Esophagus (tissue), 2 donors: ENCODE data around the gene TAGLN. TPM values are rescaled to one million over a fixed set of nuclear protein-coding genes. Genes with fewer than 3 reads are reported as not detected.
"Not testable (repeated sequence)": the region's sequence is repeated elsewhere in the genome, so short reads cannot be mapped to it uniquely, and the experiment has no call there.

Source experiments
- H3K27ac ChIP-seq, 2 donors: one replicate each; pipeline ENCODE4 v1.5.1; 2013; ENCODE audit warnings: low read depth in 2 of 2, mild to moderate bottlenecking in 2 of 2, inconsistent platforms in 1 of 2, low read length in 1 of 2, moderate library complexity in 1 of 2
- H3K27me3 ChIP-seq, 2 donors: one replicate each; pipeline ENCODE4 v1.6.1; 2013; ENCODE audit warnings: low read length in 2 of 2, control low read depth in 1 of 2, mild to moderate bottlenecking in 1 of 2; ENCODE audit not compliant: insufficient read depth in 2 of 2, control insufficient read depth in 1 of 2
- H3K36me3 ChIP-seq, 2 donors: one replicate each; pipeline ENCODE4 v1.6.1; 2013; ENCODE audit warnings: low read length in 1 of 2; ENCODE audit not compliant: control insufficient read depth in 2 of 2, insufficient read depth in 2 of 2
- H3K4me1 ChIP-seq, 2 donors: one replicate each; pipeline ENCODE4 v1.6.1; 2013; ENCODE audit warnings: low read length in 1 of 2; ENCODE audit not compliant: control insufficient read depth in 2 of 2, insufficient read depth in 2 of 2
- H3K4me3 ChIP-seq, 2 donors: one replicate each; pipeline ENCODE4 v1.5.1; 2013; ENCODE audit warnings: low read length in 2 of 2, mild to moderate bottlenecking in 2 of 2, low read depth in 1 of 2, moderate library complexity in 1 of 2
- H3K9me3 ChIP-seq, 2 donors: one replicate each; pipeline ENCODE4 v1.6.1; 2013; ENCODE audit warnings: mild to moderate bottlenecking in 2 of 2, low read depth in 1 of 2, low read length in 1 of 2, moderate library complexity in 1 of 2; ENCODE audit not compliant: control insufficient read depth in 2 of 2, insufficient read depth in 1 of 2
- WGBS, 2 donors: extraction: QIAGEN DNeasy Blood & Tissue Kit; methylation state at CpG; one replicate each; pipeline ENCODE4 v1.1.7; 2013; 5-methylcytosine and 5-hydroxymethylcytosine counted together
- polyA plus RNA-seq, 2 donors: library from polyadenylated mRNA; stranded (reverse); fragments of 200-250 nt; gene quantifications; one replicate each; pipeline ENCODE4 v1.2.3, GENCODE V29; 2013
- donor health status: healthy with polysubstance abuse.
- donor health status: Bipolar disorder and iron deficiency.

TAGLN gene
- polyA plus RNA-seq, 2 donors: 469 to 1,217 TPM

DNA sequence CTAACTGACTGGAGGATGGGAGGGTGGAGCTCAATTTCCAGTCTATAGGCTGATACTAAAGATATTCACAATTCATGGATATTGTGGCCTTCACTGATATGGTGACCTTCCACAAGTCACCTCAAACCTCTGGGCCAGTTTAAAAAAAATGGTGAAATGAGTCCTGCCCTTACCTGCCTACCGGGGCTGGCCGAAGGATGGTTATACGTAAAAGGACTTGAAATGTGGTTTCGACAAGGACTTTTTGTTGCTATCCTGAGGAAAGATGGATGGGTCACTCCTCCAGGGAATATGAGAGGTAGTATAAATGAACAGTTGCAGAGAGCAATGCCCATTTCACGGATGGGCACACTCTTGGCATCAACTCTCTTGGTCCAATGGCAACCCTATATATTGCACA, 8.3 kb downstream of the TAGLN start:
- 88 to 93% methylated on average over 5 of the region's 5 CpGs for WGBS, 2 donors
- not testable (repeated sequence) for H3K4me1 ChIP-seq, H3K27ac ChIP-seq, H3K27me3 ChIP-seq, H3K4me3 ChIP-seq, H3K9me3 ChIP-seq
- H3K36me3 ChIP-seq: peaks cover 0 to 15% of the 10 kb centered on the region in 2 donors

- not testable (repeated sequence) for H3K36me3 ChIP-seq, H3K4me1 ChIP-seq, H3K9me3 ChIP-seq, H3K27ac ChIP-seq, H3K4me3 ChIP-seq, H3K27me3 ChIP-seq
- WGBS, 2 donors: 87 to 90% methylated on average over 9 of the region's 13 CpGs
Measured at GRCh38 chr11:117208710-117209109, 9.5 kb downstream of the TAGLN start.

DNA sequence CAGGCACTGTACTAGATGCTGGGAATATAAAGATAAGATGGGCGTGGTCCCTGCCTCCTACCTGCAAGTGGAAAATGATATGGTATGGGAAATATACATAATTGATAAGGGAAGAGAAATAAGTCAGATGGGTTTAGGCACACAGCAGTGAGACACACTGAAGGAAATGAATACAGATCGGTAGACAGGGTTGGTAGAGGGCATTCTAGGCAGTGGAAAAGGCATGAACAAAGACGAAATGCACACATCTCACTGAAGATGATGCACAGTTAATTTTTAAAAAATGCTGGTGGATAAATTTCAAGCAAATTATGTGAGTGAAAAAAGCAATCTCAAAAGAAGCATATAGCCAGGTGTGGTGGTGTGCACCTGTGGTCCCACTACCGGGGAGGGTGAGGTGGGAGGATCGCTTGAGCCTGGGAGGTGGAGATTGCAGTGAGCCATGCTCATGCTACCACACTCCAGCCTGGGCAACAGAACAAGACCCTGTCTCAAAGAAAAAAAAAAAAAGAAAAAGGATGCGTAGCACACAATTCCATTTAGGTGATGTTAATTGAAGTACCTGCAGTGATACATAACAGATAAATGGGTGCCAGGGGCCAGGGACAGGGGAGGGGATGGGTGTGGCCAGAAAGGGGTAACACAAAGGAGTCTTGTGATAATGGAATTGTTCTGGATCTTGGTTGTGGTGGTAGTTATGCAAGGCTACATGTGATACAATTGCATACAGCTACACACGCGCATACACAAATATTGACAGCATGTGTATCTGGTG, 10.4 kb downstream of the TAGLN start:
- whole genome bisulfite sequencing, 2 donors: 89 to 91% methylated on average over 7 to 8 of the region's 8 CpGs
- not testable (repeated sequence) for H3K9me3 ChIP-seq, H3K4me1 ChIP-seq, H3K4me3 ChIP-seq, H3K27me3 ChIP-seq, H3K36me3 ChIP-seq, H3K27ac ChIP-seq

- Histone ChIP-seq H3K4me1 (peaks cover 0 to 2% of the 10 kb centered on the region in 2 donors), H3K27me3 (no peaks in the 10 kb centered on the region), H3K4me3 (no peak overlapping the region), H3K36me3 (peaks cover 0 to 3% of the 10 kb centered on the region in 2 donors), H3K9me3 (no peaks in the 10 kb centered on the region), H3K27ac (no peak overlapping the region)
- WGBS, 2 donors: 90 to 93% methylated on average over 3 of the region's 3 CpGs
Measured at GRCh38 chr11:117210620-117211019, 11.4 kb downstream of the TAGLN start.

DNA sequence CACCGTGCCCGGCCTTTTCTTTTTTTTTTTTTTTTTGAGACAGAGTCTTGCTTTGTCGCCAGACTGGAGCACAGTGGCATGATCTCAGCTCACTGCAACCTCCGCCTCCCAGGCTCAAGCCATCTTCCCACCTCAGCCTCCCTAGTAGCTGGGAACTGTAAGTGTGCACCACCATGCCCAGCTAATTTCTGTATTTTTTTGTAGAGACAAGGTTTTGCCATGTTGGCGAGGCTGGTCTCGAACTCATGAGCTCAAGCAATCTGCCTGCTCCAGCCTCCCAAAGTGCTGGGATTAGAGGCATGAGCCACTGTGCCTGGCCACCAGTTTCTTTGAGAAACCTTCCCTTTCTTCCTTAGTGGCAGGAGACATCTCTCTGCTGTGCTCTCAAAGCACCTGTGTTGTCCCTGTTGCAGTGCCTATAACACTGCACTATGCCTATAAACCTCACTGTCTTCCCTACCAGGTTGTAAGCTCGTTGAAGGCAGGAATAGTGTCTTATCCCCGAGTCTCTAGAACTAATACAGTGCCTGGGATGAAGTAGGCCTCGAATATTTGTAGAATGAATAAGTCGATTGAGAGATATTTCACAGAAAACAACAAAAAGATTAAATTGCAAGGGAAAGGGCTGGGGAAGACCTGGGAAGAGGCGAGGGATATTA, 13.7 kb downstream of the TAGLN start:
- H3K4me3 ChIP-seq: no peak overlapping the region
- no peaks in the 10 kb centered on the region for H3K27me3 ChIP-seq
- peaks cover 7 to 9% of the 10 kb centered on the region in 2 donors for H3K36me3 ChIP-seq
- H3K9me3 ChIP-seq: no peaks in the 10 kb centered on the region
- no peak overlapping the region for H3K27ac ChIP-seq
- H3K4me1 ChIP-seq: no peaks in the 10 kb centered on the region
- WGBS, 2 donors: 93 to 97% methylated on average over 10 to 11 of the region's 11 CpGs

GRCh38 chr11:117214404-117215110, 15.4 kb downstream of the TAGLN start:
- 84 to 86% methylated on average over 7 of the region's 7 CpGs for whole genome bisulfite sequencing, 2 donors
- Histone ChIP-seq H3K9me3 (no peaks in the 10 kb centered on the region), H3K4me3 (no peak overlapping the region), H3K36me3 (peaks cover 16 to 20% of the 10 kb centered on the region in 2 donors), H3K27ac (no peak overlapping the region), H3K4me1 (peaks cover 0 to 5% of the 10 kb centered on the region in 2 donors), H3K27me3 (no peaks in the 10 kb centered on the region)

- no peak overlapping the region for H3K4me3 ChIP-seq
- H3K36me3 ChIP-seq: peaks cover 16 to 28% of the 10 kb centered on the region in 2 donors
- H3K27me3 ChIP-seq: no peaks in the 10 kb centered on the region
- H3K4me1 ChIP-seq: peaks cover 0 to 5% of the 10 kb centered on the region in 2 donors
- WGBS, 2 donors: 68 to 70% methylated on average over 11 of the region's 11 CpGs
- no peaks in the 10 kb centered on the region for H3K9me3 ChIP-seq
- H3K27ac ChIP-seq: peak overlapping the region; percentile 75 to 88
Measured at GRCh38 chr11:117217141-117218084, 18.2 kb downstream of the TAGLN start.

DNA sequence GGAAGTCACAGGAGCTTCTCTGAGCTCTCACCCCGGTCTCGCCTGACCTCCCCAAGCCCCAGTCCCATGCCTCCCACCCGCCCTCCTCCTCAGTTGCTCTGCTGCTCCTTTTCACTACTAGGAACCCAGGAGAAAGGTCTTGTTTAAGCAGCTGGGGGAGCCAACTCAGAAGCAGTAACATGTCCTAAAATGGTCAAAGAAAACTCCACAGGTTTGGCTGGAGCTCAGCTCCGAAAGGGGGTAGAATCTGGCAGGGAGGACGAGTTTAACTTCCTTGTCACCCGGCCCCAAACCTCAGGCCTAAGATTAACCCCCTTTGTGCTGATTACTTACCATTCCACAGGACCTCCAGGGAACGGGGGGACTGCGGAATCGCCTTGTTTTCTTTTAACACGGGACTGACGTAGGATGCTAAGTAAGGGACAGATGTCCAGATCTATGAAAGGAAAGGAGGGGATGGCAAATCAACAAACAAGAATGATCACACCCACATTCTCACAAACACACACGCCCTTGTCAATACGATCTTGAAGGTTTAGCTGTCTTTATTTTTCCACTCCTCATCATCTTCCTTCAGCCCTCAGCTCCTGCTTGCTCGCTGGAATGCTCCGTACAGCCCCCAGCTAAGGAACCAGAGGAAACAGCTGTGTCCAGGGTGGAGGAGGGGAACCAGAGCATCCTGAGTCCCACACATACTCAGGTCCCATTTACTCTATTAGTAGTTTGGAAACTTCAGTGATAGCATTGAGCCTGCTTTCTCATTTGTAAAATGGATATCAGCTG, 19.2 kb downstream of the TAGLN start:
- H3K9me3 ChIP-seq: no peaks in the 10 kb centered on the region
- H3K27ac ChIP-seq: peak overlapping the region; percentile 86 to 88
- H3K4me3 ChIP-seq: no peak overlapping the region
- peaks cover 0 to 5% of the 10 kb centered on the region in 2 donors for H3K4me1 ChIP-seq
- WGBS, 2 donors: 68 to 72% methylated on average over 15 of the region's 15 CpGs
- H3K36me3 ChIP-seq: peaks cover 16 to 33% of the 10 kb centered on the region in 2 donors
- H3K27me3 ChIP-seq: no peaks in the 10 kb centered on the region
